Upper lobe of left lung (tissue), 6 donors: ENCODE results near the gene PRMT9. TPM values are rescaled to one million over a fixed set of nuclear protein-coding genes. Genes with fewer than 3 reads are reported as not detected.

Experiments used
- ATAC-seq, 2 donors: fragments of 200-7000 bp; cut with Tn5 transposase; one replicate each; pipeline ENCODE4 v1.9.1; 2022; ENCODE audit warnings: mild to moderate bottlenecking in 2 of 2, moderate library complexity in 2 of 2; ENCODE audit not compliant: low FRiP score in 2 of 2
- DNase-seq, 2 donors: peaks; one replicate each; pipeline ENCODE4 v3.0.0-alpha.2; 2019 to 2020
- H3K27ac ChIP-seq, 4 donors: fragments of 200-600 bp; sonication (generic); one replicate each; pipeline ENCODE4 v1.5.1; 2016 to 2019
- H3K27me3 ChIP-seq, 4 donors: fragments of 200-600 bp; sonication (generic); one replicate each; pipeline ENCODE4 v1.5.1; 2017 to 2019
- H3K36me3 ChIP-seq, 4 donors: fragments of 200-600 bp; sonication (generic); one replicate each; pipeline ENCODE4 v1.5.1; 2016 to 2019
- H3K4me1 ChIP-seq, 4 donors: fragments of 200-600 bp; sonication (generic); one replicate each; pipeline ENCODE4 v1.5.1; 2018 to 2019
- H3K4me3 ChIP-seq, 4 donors: fragments of 200-600 bp; sonication (generic); one replicate each; pipeline ENCODE4 v1.5.1; 2017 to 2019; ENCODE audit warnings: mild to moderate bottlenecking in 2 of 4, moderate library complexity in 1 of 4
- H3K9me3 ChIP-seq, 4 donors: fragments of 200-600 bp; sonication (generic); one replicate each; pipeline ENCODE4 v1.5.1; 2018 to 2019
- EP300 ChIP-seq, 4 donors: sonication (generic); formaldehyde crosslinking; IDR thresholded peaks; one replicate each; pipeline ENCODE4 v1.5.1; 2017; ENCODE audit warnings: antibody characterized with exemption in 4 of 4, control low read depth in 2 of 4
- POLR2A ChIP-seq, 4 donors: fragments of 450-650 bp; IDR thresholded peaks; one replicate each; pipeline ENCODE4 v1.5.1; 2016 to 2017; ENCODE audit warnings: antibody characterized with exemption in 4 of 4, mild to moderate bottlenecking in 2 of 4
- POLR2AphosphoS5 ChIP-seq, 2 donors: sonication (generic); formaldehyde crosslinking; IDR thresholded peaks; one replicate each; pipeline ENCODE4 v1.5.1; 2017; ENCODE audit warnings: antibody characterized with exemption in 2 of 2
- WGBS, 2 donors: methylation state at CpG; one replicate each; pipeline ENCODE4 v1.1.5; 2017 to 2018; 5-methylcytosine and 5-hydroxymethylcytosine counted together
- total RNA-seq, 6 donors: library from RNA; depleted of rRNA in 4 of 6; stranded (reverse); fragments of >200 nt in 4 of 6; gene quantifications; one replicate each; pipeline versions ENCODE4 v1.1.0 to v1.2.1, GENCODE V29; 2016 to 2021
- TF ChIP-seq, protein P1 (sequence below), 6 experiments: fragments of 450-650 bp in 4 of 6; fragments of 200-600 bp in 2 of 6; sonication (generic) in 2 of 6; IDR thresholded peaks; one replicate each; pipeline ENCODE4 v1.5.1; 2016 to 2019; ENCODE audit warnings: antibody characterized with exemption in 6 of 6
- donor health status: DM: no; HTN: no; CAD: no; lungs with moderate emphysema.
- donor health status: DM: no; HTN: yes; CAD: no; lungs with severe emphysema.

PRMT9 gene
- total RNA-seq, 6 donors from 2014 or later = 5.7 to 12.6 (median 8.0) TPM

DNA sequence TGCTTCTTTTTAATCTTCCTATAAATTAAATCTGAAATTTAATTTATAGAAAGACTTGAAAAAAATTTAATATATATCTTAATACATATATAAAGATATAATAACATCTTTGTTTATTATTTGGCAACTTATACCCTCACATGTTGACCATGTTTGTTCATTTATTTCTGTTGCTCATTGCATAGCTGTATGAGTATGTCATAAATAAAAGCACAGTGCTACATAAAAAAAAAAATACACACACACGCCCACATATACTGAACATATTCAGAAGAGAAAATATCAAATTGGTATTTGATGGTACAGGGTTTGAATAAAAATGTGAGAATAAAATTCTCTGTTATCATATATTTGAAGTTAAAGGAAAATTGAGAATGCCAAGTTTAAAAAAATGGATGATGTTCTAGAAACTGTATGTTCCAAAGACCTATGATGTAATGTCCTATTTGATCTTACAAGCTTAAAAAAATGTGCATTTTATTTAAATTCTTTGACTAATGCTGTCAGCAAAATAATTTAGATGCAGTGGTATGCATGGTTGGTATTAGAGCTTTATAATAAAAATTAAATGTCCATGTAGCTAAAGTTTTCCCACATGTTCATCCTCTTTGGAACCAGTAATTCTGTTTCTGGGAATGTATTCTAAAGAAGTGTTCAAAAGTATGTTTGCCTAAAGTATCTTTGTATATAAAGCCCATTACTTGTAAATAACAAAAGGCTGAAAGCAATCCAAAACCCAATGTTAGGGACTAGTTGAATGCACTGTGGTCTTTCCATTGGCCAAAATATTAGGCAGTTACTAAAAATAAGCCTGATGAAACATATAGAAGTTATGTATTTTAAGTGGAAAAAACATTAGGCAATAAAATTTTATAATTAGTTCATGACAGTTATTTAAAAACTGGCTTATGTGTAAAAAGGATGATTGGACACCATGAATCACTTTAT lies 53.9 kb downstream of the PRMT9 start:
- TF ChIP-seq POLR2A (IDR thresholded peaks at IDR 0.05) (no peak), POLR2AphosphoS5 (IDR thresholded peaks at IDR 0.05) (no peak), EP300 (IDR thresholded peaks at IDR 0.05) (no peak)
- TF ChIP-seq, protein P1, sequence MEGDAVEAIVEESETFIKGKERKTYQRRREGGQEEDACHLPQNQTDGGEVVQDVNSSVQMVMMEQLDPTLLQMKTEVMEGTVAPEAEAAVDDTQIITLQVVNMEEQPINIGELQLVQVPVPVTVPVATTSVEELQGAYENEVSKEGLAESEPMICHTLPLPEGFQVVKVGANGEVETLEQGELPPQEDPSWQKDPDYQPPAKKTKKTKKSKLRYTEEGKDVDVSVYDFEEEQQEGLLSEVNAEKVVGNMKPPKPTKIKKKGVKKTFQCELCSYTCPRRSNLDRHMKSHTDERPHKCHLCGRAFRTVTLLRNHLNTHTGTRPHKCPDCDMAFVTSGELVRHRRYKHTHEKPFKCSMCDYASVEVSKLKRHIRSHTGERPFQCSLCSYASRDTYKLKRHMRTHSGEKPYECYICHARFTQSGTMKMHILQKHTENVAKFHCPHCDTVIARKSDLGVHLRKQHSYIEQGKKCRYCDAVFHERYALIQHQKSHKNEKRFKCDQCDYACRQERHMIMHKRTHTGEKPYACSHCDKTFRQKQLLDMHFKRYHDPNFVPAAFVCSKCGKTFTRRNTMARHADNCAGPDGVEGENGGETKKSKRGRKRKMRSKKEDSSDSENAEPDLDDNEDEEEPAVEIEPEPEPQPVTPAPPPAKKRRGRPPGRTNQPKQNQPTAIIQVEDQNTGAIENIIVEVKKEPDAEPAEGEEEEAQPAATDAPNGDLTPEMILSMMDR (IDR thresholded peaks at IDR 0.05) = no peak
- Histone ChIP-seq H3K4me1 (no peaks in the 10 kb centered on the region), H3K27ac (no peak overlapping the region), H3K36me3 (peaks cover 8 to 99% (median 54%) of the 10 kb centered on the region in 4 donors), H3K27me3 (no peaks in the 10 kb centered on the region), H3K4me3 (no peak overlapping the region), H3K9me3 (no peaks in the 10 kb centered on the region)
- 92 to 98% methylated on average over 1 of the region's 1 CpG for WGBS, 2 donors
- DNase-seq (no peak), ATAC-seq (no peak)

DNA sequence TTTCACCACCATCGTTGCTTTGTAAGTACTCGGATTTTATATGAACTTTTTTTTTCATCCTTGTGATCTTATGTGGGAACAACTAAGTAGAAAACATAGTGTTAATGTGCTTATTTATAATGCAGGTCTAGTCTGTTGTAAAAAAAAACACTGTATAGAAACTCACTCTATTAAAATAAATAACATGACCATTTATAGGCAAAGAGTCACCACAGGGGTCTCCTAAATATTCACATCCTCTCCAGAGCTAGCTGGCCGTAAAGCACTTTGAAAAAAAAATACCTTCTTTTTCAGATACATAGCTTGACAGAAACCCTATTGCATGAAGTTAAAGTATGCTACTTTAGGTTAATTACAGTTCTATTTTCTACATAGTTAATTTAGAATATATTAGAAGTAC lies 55.5 kb downstream of the PRMT9 start:
- no peak overlapping the region for H3K4me3 ChIP-seq
- H3K9me3 ChIP-seq = no peaks in the 10 kb centered on the region
- H3K27ac ChIP-seq = no peak overlapping the region
- TF ChIP-seq, protein P1 (IDR thresholded peaks at IDR 0.05) = no peak
- no peak for TF ChIP-seq EP300 (IDR thresholded peaks at IDR 0.05)
- TF ChIP-seq POLR2A (IDR thresholded peaks at IDR 0.05) = no peak
- no peak for TF ChIP-seq POLR2AphosphoS5 (IDR thresholded peaks at IDR 0.05)
- peaks cover 0 to 94% (median 42%) of the 10 kb centered on the region in 4 donors for H3K36me3 ChIP-seq
- 75 to 83% methylated on average over 3 of the region's 3 CpGs for WGBS, 2 donors
- no peaks in the 10 kb centered on the region for H3K4me1 ChIP-seq
- DNase-seq = no peak
- ATAC-seq = no peak
- H3K27me3 ChIP-seq = no peaks in the 10 kb centered on the region

GRCh38 chr4:147626903-147627302 lies 57.1 kb downstream of the PRMT9 start:
- no peak for DNase-seq
- Histone ChIP-seq H3K27me3 (no peaks in the 10 kb centered on the region), H3K4me1 (peaks cover 0 to 3% (median under 1%) of the 10 kb centered on the region in 4 donors), H3K27ac (no peak overlapping the region), H3K9me3 (no peaks in the 10 kb centered on the region), H3K4me3 (no peak overlapping the region), H3K36me3 (peaks cover 0 to 93% (median 40%) of the 10 kb centered on the region in 4 donors)
- WGBS, 2 donors = 96 to 97% methylated on average over 4 of the region's 4 CpGs
- TF ChIP-seq POLR2AphosphoS5 (IDR thresholded peaks at IDR 0.05) = no peak
- TF ChIP-seq POLR2A (IDR thresholded peaks at IDR 0.05) = no peak
- TF ChIP-seq, protein P1 (IDR thresholded peaks at IDR 0.05) = no peak
- TF ChIP-seq EP300 (IDR thresholded peaks at IDR 0.05) = no peak
- ATAC-seq = no peak

- H3K4me1 ChIP-seq = peaks cover 7 to 14% (median 9%) of the 10 kb centered on the region in 4 donors
- no peaks in the 10 kb centered on the region for H3K27me3 ChIP-seq
- no peak for ATAC-seq
- H3K36me3 ChIP-seq = peaks cover 0 to 81% (median 40%) of the 10 kb centered on the region in 4 donors
- no peak overlapping the region for H3K4me3 ChIP-seq
- DNase-seq = no peak
- no peaks in the 10 kb centered on the region for H3K9me3 ChIP-seq
- no peak overlapping the region for H3K27ac ChIP-seq
- TF ChIP-seq, protein P1 (IDR thresholded peaks at IDR 0.05) = no peak
- no peak for TF ChIP-seq EP300 (IDR thresholded peaks at IDR 0.05)
- TF ChIP-seq POLR2AphosphoS5 (IDR thresholded peaks at IDR 0.05) = no peak
- TF ChIP-seq POLR2A (IDR thresholded peaks at IDR 0.05) = no peak
- 85 to 87% methylated on average over 6 of the region's 6 CpGs for WGBS, 2 donors
Measured at GRCh38 chr4:147625733-147626132, 58.2 kb downstream of the PRMT9 start.
